GM12801 (cell line): ENCODE data around the gene TCF4.

Experiments
- TF ChIP-seq, protein P1 (sequence below): IDR thresholded peaks from one replicate; pipeline ENCODE4 v1.5.1; 2011; ENCODE audit warnings: control low read depth; ENCODE audit not compliant: insufficient read length; ENCODE audit errors: extremely low read depth

Gene TCF4

DNA sequence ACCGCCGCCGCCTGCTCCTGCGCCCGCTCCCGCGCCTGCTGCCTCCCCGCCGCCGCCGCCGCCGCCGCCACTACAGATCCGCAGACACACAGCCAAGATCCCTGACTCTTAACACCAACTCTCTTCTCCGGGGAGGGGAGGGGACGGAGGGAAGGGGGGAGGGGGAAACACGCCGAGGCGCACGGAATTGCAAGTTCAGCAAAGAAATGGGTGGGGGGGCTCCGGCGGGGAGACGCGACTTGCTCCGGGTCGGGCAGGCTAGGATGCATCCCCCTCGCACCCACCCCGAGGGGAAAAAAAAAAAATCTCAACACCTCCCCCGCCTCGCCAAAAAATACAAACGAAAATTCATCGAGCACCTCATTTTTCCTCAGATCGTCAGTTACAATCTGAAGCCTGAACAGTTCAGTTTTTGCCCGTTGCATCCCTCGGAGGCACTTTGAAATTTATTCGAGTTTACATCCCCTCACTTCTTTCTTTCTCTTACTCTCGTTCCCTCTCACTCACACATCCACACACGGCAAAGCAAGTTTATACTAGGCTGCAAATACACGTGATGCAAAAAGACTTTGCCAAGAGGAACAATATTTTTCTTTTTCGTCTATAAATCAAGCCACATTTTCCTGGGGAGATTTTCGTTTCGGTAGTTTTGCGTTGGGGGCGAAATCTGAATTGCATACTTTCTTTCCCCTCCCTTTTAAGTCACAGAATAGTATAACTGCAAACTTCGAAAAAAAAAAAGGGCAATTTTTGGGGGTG, at the start of gene TCF4:
TCF4 (minus strand) TSS at position 82 of the 759 bp plus-strand sequence. CDS start 1,076 bp downstream, outside the sequence.
- TF ChIP-seq, protein P1, sequence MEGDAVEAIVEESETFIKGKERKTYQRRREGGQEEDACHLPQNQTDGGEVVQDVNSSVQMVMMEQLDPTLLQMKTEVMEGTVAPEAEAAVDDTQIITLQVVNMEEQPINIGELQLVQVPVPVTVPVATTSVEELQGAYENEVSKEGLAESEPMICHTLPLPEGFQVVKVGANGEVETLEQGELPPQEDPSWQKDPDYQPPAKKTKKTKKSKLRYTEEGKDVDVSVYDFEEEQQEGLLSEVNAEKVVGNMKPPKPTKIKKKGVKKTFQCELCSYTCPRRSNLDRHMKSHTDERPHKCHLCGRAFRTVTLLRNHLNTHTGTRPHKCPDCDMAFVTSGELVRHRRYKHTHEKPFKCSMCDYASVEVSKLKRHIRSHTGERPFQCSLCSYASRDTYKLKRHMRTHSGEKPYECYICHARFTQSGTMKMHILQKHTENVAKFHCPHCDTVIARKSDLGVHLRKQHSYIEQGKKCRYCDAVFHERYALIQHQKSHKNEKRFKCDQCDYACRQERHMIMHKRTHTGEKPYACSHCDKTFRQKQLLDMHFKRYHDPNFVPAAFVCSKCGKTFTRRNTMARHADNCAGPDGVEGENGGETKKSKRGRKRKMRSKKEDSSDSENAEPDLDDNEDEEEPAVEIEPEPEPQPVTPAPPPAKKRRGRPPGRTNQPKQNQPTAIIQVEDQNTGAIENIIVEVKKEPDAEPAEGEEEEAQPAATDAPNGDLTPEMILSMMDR, result no peak

DNA sequence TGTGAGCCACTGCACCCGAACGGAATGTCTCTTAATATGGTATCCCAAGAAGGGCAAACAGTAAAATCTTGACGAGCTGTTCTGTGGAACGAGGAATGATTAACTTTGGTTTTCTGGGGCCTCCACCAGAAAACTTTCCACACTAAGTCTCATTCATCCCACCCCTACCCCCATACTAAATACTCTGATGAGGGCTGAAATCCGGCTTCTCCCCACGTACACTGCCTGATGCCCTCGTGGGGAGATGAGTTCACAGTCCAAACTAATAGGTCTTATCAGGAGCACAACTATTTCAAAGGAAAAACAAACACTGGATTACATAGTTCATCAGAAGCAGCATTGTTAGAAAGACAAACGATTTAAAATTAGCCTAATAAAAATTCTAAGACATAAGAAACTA, 49.2 kb upstream of the TCF4 start:
- TF ChIP-seq, protein P1, result no peak

DNA sequence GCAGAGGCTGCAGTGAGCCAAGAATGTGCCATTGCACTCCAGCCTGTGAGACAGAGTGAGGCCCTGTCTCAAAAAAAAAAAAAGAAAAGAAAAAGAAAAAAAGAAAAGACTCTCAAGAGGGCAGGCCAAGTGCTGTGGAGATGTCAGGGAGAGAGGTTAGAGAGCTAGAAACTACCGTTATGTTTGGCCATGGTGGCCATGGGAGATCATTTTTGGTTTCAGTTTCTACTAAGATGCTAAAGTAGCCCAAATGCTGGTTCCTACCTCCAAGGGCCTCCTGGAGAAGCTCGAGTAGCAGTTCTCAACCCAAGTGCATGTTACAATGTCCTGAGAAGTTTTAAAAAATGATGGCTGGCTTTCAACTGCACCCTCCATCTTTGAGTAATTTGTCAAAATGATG, 47.4 kb upstream of the TCF4 start:
- TF ChIP-seq, protein P1, result no peak

DNA sequence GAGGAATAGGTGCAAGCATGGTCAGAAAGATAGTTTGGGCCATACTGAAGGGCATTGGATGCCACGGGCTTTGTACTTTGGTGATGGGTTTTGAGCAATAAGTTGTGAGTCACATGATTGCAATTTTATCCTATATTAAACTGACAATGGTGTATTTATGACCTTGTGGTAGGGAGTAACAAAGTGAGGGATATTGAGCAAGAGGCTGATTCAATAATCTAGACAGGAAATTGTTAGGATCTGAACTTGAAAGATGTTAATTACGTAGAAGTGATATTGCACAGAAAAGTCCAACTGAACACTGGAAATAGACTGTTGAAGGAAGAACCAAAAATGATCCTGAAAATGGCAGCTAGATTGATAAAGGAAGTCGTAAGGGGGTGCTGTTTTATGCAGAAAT, 46.6 kb upstream of the TCF4 start:
- TF ChIP-seq, protein P1, result no peak

DNA sequence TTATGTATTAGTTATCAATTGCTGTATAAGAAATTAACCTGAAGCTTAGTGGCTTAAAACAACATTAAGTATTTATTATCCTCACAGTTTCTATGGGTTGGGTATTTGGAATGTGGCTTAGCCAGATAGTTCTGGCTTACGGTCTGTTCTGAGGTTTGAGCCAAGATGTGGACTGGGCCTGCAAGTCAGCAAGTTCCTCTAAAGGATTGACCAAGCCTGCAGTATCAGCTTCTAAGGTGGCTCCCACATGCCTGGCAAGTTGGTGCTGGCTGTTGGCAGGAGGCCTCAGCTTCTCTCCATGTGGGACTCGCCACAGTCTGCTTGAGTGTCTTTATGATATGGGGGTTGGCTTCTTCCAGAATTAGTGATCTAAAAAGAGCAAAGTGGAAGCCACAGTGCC, 45.0 kb upstream of the TCF4 start:
- TF ChIP-seq, protein P1, result no peak

DNA sequence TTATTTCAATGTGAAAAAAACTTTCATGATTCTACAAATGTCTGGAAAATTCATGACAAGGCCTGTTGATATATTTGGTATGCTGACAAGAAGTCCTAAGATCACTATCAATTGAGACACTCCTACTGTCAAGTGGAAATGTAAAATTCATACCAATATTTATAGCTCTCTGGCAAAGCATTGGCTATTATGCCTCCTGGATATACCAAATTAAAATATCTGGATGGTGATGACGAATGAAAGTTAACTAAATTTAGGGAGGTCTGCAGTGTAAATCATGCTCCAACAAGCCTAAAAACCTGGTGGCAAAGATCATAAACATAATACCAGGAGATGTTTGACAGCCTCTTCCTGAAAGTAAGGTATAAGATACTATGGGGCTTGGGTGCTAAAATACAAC, 41.1 kb upstream of the TCF4 start:
- TF ChIP-seq, protein P1, result no peak

DNA sequence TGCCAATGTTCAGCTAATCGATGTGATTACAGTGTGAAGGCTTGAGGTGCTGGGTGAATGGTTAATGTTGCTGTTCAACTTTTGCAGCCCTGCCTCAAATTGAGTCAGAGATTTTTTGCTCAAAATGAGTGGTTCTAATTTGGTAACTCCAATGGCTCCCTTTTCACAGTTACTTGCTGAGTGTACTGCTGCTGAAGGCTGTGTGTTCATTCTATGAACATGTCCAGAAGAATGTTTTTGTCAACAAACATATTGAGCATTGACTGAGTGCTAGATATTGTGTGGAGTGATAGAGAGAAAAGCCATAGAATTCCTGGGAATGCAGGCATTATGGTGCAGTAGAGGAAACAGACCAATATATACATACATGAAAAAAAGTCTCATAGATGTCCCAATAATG, 39.0 kb upstream of the TCF4 start:
- TF ChIP-seq, protein P1, result no peak
